AG04449 (cell line): ENCODE results near the gene G3BP1.

Source experiments
- CTCF ChIA-PET: fragments of 350-600 bp; formaldehyde crosslinking; extraction: SDS; loops from one replicate; lab custom pipeline; 2021; ENCODE audit warnings: antibody characterized with exemption; lab: Yijun Ruan, JAX
- POLR2A ChIA-PET: fragments of 400-600, 350-600 bp; formaldehyde crosslinking; extraction: SDS; loops from one replicate; lab custom pipeline; 2020; ENCODE audit warnings: antibody characterized with exemption, inconsistent platforms; lab: Yijun Ruan, JAX
- DNase-seq: peaks from one replicate; pipeline ENCODE4 v3.0.0-alpha.2; 2010; ENCODE audit warnings: low read depth, low spot score
- H3K4me3 ChIP-seq: 2 replicates; pipeline ENCODE4 v1.5.1; 2011; ENCODE audit warnings: low read depth, mild to moderate bottlenecking, control low read depth, low read length
- CTCF ChIP-seq: IDR thresholded peaks from one replicate; pipeline ENCODE4 v1.5.1; 2011; ENCODE audit warnings: mild to moderate bottlenecking, moderate library complexity, low read length, control low read depth, inconsistent platforms; ENCODE audit not compliant: insufficient read depth; ENCODE audit errors: missing control alignments

The G3BP1 gene

GRCh38 chr5:151805414-151806223, 33.9 kb downstream of the G3BP1 start:
- DNase-seq = peak; percentile 45
- TF ChIP-seq CTCF = no peak
- H3K4me3 ChIP-seq = no peak overlapping the region
- POLR2A ChIA-PET = interaction anchor here (1.4 kb wide), 1 partner anchor 34 kb away, joined by 6 read pairs; the partner anchor contains the start of gene G3BP1
- CTCF ChIA-PET = interaction anchor here (0.8 kb wide), 1 partner anchor 18 kb away, joined by 4 read pairs; no protein-coding TSS in a partner anchor

GRCh38 chr5:151808451-151809169, 36.9 kb downstream of the G3BP1 start:
- CTCF ChIA-PET = no interaction called here
- TF ChIP-seq CTCF = no peak
- DNase-seq = no peak
- no peak overlapping the region for H3K4me3 ChIP-seq
- POLR2A ChIA-PET = no interaction called here

GRCh38 chr5:151810449-151810848, 38.7 kb downstream of the G3BP1 start:
- POLR2A ChIA-PET = no interaction called here
- CTCF ChIA-PET = interaction anchor here (1.4 to 1.5 kb wide), 2 partner anchors 12 to 15 kb away, joined by 3 to 8 read pairs; no protein-coding TSS in a partner anchor
- TF ChIP-seq CTCF = no peak
- DNase-seq = no peak
- no peak overlapping the region for H3K4me3 ChIP-seq

- no peak overlapping the region for H3K4me3 ChIP-seq
- ChIA-PET CTCF (interaction anchor here (1.5 kb wide), 1 partner anchor 12 kb away, joined by 3 read pairs; no protein-coding TSS in a partner anchor), POLR2A (no interaction called here)
- DNase-seq = no peak
- no peak for TF ChIP-seq CTCF
Observed at GRCh38 chr5:151810897-151811296, 39.1 kb downstream of the G3BP1 start.

GRCh38 chr5:151811593-151812321, 40.0 kb downstream of the G3BP1 start:
- no peak for DNase-seq
- ChIA-PET CTCF (interaction anchor here (0.7 to 1.8 kb wide), 2 partner anchors 13 to 14 kb away, joined by 3 to 4 read pairs; no protein-coding TSS in a partner anchor), POLR2A (no interaction called here)
- no peak overlapping the region for H3K4me3 ChIP-seq
- TF ChIP-seq CTCF = no peak
